H1 (cell line): Measurements from ENCODE around the gene RGS17. TPM values are rescaled to one million over a fixed set of nuclear protein-coding genes. Genes with fewer than 3 reads are reported as not detected.

ENCODE experiments used
- polyA plus RNA-seq, 7 experiments: library from polyadenylated mRNA; depleted of rRNA in 3 of 7; stranded (reverse) in 5 of 7; unstranded in 2 of 7; fragments of >200 nt in 5 of 7; fragments of 200-250 nt in 2 of 7; gene quantifications; 1 replicate in 5 of 7; 2 replicates in 1 of 7; 4 replicates in 1 of 7; pipeline versions ENCODE4 v1.2.1 to v1.2.3, GENCODE V29; 2011 to 2013; ENCODE audit warnings: missing spikeins in 2 of 7, mixed read lengths in 2 of 7
- total RNA-seq: library from RNA; stranded (reverse); fragmentation: NEBNext Ultra II Directional; extraction: Animal tissue kit (Norgen Biotek cat#: 25700); gene quantifications from 2 replicates; pipeline ENCODE4 v1.2.1, GENCODE V29; 2021
- TF ChIP-seq, protein P1 (sequence below): fragments of 300-600 bp; sonication (generic); IDR thresholded peaks from 2 replicates; pipeline ENCODE4 v1.7.1; 2012; ENCODE audit warnings: low read length, moderate library complexity, mild to moderate bottlenecking, inconsistent platforms; ENCODE audit not compliant: insufficient replicate concordance

RGS17 gene
- total and polyA plus RNA-seq, 2 of the 8 experiments (the other 6 are each of a cell fraction or from before 2014, with no cell fraction given): 2.0 to 12.2 TPM

DNA sequence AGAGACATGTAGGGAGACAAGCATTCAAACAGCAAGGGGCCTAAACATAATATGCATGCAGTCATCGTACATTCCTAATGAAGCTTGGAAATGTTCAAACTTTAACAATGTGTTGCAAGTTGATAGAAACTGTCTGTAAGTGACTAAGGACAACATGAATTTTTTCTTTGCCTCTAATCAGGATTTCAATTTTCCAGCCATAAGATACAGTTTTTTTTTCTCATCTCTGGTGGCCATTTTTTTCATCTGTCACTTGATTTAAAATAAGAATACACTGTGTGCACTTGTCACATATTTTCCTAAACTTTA, 106.4 kb downstream of the RGS17 start (continued):
- TF ChIP-seq, protein P1, sequence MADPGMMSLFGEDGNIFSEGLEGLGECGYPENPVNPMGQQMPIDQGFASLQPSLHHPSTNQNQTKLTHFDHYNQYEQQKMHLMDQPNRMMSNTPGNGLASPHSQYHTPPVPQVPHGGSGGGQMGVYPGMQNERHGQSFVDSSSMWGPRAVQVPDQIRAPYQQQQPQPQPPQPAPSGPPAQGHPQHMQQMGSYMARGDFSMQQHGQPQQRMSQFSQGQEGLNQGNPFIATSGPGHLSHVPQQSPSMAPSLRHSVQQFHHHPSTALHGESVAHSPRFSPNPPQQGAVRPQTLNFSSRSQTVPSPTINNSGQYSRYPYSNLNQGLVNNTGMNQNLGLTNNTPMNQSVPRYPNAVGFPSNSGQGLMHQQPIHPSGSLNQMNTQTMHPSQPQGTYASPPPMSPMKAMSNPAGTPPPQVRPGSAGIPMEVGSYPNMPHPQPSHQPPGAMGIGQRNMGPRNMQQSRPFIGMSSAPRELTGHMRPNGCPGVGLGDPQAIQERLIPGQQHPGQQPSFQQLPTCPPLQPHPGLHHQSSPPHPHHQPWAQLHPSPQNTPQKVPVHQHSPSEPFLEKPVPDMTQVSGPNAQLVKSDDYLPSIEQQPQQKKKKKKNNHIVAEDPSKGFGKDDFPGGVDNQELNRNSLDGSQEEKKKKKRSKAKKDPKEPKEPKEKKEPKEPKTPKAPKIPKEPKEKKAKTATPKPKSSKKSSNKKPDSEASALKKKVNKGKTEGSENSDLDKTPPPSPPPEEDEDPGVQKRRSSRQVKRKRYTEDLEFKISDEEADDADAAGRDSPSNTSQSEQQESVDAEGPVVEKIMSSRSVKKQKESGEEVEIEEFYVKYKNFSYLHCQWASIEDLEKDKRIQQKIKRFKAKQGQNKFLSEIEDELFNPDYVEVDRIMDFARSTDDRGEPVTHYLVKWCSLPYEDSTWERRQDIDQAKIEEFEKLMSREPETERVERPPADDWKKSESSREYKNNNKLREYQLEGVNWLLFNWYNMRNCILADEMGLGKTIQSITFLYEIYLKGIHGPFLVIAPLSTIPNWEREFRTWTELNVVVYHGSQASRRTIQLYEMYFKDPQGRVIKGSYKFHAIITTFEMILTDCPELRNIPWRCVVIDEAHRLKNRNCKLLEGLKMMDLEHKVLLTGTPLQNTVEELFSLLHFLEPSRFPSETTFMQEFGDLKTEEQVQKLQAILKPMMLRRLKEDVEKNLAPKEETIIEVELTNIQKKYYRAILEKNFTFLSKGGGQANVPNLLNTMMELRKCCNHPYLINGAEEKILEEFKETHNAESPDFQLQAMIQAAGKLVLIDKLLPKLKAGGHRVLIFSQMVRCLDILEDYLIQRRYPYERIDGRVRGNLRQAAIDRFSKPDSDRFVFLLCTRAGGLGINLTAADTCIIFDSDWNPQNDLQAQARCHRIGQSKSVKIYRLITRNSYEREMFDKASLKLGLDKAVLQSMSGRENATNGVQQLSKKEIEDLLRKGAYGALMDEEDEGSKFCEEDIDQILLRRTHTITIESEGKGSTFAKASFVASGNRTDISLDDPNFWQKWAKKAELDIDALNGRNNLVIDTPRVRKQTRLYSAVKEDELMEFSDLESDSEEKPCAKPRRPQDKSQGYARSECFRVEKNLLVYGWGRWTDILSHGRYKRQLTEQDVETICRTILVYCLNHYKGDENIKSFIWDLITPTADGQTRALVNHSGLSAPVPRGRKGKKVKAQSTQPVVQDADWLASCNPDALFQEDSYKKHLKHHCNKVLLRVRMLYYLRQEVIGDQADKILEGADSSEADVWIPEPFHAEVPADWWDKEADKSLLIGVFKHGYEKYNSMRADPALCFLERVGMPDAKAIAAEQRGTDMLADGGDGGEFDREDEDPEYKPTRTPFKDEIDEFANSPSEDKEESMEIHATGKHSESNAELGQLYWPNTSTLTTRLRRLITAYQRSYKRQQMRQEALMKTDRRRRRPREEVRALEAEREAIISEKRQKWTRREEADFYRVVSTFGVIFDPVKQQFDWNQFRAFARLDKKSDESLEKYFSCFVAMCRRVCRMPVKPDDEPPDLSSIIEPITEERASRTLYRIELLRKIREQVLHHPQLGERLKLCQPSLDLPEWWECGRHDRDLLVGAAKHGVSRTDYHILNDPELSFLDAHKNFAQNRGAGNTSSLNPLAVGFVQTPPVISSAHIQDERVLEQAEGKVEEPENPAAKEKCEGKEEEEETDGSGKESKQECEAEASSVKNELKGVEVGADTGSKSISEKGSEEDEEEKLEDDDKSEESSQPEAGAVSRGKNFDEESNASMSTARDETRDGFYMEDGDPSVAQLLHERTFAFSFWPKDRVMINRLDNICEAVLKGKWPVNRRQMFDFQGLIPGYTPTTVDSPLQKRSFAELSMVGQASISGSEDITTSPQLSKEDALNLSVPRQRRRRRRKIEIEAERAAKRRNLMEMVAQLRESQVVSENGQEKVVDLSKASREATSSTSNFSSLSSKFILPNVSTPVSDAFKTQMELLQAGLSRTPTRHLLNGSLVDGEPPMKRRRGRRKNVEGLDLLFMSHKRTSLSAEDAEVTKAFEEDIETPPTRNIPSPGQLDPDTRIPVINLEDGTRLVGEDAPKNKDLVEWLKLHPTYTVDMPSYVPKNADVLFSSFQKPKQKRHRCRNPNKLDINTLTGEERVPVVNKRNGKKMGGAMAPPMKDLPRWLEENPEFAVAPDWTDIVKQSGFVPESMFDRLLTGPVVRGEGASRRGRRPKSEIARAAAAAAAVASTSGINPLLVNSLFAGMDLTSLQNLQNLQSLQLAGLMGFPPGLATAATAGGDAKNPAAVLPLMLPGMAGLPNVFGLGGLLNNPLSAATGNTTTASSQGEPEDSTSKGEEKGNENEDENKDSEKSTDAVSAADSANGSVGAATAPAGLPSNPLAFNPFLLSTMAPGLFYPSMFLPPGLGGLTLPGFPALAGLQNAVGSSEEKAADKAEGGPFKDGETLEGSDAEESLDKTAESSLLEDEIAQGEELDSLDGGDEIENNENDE: no peak
- TF ChIP-seq, all 59 proteins: peak for 0
